HG03196 (cell line): Measurements from ENCODE around the gene RPEL1.
"Not testable (repeated sequence)": the region's sequence is repeated elsewhere in the genome, so short reads cannot be mapped to it uniquely, and the experiment has no call there.

ENCODE experiments used
- ATAC-seq: cut with Tn5 transposase; IDR thresholded peaks from one replicate; pipeline ENCODE4 v1.9.1; 2021; ENCODE audit not compliant: unreplicated experiment

The RPEL1 gene

GRCh38 chr10:103232772-103233488 is 12.8 kb upstream of the RPEL1 start:
- ATAC-seq, result no peak

GRCh38 chr10:103235775-103236174 is 9.9 kb upstream of the RPEL1 start:
- ATAC-seq, result no peak

DNA sequence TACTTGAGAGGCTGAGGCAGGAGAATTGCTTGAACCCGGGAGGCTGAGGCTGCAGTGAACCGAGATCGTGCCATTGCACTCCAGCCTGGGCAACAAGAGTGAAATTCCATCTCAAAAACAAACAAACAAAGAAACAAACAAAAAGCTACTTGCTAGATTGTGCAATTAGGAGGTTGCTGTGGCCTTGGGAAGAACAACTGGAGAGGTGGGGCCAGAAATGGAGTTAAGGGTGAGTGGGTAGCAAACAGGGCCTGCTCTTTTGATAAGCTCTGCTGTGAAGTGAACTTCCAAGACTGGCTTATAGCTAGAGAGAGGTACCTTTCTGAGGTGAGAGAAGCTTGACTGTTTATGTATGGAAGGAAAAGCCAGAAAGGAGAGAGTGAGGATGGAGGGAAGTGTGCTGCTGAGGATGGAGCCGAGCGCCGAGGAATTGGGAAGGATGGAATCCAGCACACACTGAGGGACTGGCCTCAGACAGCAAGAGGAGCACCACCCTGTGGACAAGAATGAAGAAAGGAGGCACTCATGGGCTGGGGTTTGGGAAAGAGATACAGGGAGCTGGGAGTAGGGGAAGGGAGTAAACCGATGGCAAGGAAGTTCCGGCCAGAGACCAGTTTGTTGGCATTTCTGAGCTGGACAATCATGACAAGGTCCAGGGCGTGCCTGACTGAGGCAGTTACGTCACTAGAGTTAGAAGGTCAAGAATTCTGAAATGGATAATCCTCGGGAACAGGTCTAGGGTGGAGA is 7.0 kb upstream of the RPEL1 start:
- ATAC-seq, result no peak

DNA sequence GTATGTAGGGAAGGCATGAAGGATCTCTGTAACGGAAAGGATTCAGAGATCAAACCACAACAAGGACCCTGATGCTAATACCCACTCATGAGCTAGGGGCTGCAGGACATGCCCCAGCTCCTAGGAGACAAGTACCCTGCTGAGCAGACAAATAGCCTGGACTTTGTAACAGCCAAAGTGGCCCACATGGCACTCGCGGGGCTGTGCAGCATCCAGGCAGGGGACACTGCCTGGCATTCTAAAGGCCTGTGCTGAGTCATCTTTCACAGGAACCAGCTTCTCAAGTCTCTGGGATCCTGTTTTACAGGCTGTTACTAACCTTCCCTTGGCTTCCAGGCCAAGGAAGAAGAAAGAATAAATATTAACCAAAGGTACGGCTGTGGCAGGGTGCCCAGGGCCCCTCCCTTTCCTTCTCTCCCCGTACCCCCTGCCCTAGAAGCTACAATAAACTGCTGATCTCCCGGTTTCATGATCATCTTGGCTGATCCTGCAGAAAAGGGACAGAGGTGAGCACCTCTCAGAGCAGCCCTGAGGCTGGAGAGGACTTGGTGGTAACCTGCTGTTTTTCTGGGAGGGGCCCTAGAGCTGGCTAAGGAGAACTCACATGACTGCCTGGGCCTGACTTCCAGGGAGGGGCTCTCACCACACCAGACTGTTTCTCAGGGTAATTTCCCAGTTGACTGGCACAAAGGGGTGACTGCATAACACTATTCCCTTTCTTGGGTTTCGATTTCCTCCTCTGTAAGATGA is 4.2 kb upstream of the RPEL1 start:
- ATAC-seq, result no peak

DNA sequence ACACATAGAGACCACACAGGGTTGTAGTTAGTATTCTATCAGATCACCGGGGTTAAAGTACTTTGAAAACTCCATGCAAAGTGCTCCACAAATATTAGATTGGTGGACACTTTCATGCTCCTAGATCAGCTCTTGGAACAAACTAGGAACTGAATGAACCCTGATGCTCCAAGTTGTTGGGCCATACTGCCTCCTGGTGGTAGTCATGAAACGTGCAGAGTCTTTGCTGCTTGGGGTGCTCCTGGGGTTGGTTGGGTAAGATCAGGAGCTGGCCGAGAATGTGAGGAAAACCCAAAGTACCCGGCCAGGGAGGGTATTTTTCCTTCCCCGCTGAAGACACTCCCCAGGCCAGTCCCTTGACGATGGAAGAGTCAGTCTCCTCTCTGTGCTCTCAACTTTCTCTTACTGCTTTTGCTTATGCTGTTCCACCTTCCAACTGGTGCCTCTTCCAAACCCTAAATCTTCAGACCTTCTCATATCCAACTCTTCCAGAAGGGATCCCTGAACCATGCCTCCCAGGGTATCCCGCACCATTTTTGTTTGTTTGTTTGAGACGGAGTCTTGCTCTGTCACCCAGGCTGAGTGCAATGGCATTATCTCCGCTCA is 918 bp upstream of the RPEL1 start:
- ATAC-seq, result no peak

- ATAC-seq, result no peak
These were observed 637 bp downstream of the RPEL1 start for GRCh38 chr10:103246324-103246723.

- no peak for ATAC-seq
These were observed 8.4 kb downstream of the RPEL1 start for GRCh38 chr10:103254113-103254512.

DNA sequence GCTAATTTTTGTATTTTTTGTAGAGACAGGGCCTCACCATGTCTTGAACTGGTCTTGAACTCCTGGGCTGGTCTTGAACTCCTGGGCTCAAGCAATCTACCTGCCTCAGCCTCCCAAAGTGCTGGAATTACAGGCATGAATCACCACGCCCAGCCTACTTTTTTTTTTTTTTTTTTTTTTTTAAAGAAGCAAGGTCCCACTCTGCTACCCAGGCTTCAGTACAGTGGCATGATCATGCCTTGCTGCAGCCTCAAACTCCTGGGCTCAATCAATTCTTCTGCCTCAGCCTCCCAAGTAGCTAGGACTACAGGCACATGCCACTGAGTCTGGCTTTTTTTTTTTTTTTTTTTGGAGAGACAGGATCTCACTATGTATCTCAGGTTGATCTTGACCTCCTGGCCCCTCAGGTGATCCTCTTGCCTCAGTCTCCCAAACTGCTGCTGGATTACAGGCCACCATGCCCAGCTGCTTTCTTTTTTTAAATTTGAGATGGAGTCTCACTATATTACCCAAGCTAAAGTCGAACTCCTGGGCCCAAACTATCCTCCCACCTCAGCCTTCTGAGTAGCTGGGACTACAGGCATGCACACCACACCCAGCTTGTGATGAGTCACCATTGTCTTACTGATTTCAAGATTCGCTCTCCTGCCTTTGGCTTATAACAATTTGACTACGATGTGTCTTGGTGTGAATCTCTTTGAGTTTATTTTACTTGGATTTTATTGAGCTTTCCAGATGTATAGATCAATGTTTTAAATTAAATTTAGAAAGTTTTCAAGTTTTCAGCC is 9.0 kb downstream of the RPEL1 start:
- no peak for ATAC-seq

GRCh38 chr10:103256613-103257012 is 10.9 kb downstream of the RPEL1 start:
- ATAC-seq, result no peak

DNA sequence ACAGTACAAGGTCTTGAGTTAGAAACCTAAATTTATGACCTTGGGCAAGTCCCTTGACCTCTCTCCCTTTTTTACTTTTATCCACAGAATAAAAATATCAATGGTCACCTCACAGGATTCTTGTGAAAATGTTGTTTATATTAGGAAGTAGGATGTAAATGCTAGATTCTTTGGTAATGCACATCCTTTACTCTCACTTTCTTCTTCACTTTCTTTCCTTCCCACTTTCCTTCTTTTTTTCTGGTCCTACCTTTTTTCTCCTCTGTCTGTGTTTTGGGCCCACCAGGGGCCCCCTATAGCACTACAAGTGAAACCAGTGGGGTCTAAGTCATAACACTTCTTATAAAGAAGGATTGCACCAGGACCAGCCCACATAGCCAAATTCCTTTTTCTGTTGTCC is 12.1 kb downstream of the RPEL1 start:
- no peak for ATAC-seq

GRCh38 chr10:103258928-103259327 is 13.2 kb downstream of the RPEL1 start:
- ATAC-seq, result not testable (repeated sequence)

DNA sequence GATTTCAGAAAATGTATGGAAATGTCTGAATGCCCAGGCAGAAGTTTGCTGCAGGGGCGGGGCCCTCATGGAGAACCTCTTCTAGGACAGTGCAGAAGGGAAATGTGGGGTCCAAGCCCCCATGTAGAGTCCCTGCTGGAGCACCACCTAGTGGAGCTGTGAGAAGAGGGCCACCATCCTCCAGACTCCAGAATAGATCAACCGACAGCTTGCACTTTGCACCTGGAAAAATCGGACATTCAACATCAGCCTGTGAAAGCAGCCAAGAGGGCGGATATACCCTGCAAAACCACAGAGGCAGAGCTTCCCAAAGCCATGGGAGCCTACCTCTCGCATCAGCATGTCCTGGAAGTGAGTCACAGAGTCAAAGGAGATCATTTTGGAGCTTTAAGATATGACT is 14.3 kb downstream of the RPEL1 start:
- no peak for ATAC-seq

DNA sequence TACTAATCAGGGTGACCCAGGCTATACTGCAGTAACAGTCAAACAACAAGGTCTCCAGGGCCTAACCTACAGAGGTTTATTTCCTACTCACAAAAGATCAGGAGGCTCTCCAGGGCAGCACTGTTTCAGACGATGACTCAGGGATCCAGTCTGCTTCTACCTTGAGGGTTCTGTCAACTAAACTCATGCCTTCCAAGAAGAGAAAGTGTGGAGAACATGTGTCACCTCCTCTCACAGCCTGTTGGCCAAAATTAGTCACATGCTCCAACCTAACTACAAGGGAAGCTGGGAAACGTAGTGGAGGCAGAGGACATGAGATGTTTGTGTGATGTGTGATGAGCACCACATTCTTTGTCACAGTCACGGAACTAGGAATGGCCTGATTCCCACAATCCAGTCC is 16.5 kb downstream of the RPEL1 start:
- no peak for ATAC-seq

GRCh38 chr10:103265717-103266329 is 20.1 kb downstream of the RPEL1 start:
- no peak for ATAC-seq

DNA sequence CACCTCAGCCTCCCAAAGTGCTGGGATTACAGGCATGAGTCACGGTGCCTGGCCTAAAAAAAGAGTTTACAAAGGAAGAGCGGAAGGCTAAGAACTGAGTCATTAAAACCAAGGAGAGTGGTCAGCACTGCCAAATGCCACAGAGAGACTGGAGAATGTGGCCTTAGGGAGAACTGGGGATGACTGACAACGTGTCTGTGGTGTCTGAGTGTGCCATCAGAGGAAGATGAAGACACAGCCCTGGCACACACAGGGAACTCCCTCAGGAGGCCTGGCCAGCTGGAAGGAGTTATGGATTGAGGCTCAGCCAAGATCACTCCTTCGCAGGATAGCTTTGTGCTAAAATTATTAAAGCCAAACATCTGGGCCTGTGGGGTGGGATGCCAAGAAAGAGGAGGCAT is 27.4 kb downstream of the RPEL1 start:
- ATAC-seq, result no peak

GRCh38 chr10:103276251-103276895 is 30.7 kb downstream of the RPEL1 start:
- no peak for ATAC-seq

DNA sequence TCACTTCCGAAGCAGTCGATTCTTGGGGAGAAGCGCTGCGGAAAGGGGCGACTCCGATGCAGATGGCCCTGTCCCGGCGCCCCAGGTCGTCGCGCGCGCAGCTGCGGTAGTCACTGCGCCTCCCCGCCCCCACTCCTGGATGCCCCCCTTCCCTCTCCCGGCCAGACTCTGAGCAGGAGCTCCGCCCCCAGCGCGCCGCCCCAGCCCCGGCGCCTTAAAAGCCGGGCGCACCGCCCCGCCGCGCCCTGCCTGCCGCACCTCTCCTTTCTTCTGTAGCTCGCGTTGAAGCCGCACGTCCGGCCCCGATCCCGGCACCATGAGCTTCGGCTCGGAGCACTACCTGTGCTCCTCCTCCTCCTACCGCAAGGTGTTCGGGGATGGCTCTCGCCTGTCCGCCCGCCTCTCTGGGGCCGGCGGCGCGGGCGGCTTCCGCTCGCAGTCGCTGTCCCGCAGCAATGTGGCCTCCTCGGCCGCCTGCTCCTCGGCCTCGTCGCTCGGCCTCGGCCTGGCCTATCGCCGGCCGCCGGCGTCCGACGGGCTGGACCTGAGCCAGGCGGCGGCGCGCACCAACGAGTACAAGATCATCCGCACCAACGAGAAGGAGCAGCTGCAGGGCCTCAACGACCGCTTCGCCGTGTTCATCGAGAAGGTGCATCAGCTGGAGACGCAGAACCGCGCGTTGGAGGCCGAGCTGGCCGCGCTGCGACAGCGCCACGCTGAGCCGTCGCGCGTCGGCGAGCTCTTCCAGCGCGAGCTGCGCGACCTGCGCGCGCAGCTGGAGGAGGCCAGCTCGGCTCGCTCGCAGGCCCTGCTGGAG is 31.4 kb downstream of the RPEL1 start, which contains the start of gene INA:
INA (plus strand) TSS at position 243 of the 817 bp plus-strand sequence; CDS start at position 317, 74 bp downstream.
- no peak for ATAC-seq

DNA sequence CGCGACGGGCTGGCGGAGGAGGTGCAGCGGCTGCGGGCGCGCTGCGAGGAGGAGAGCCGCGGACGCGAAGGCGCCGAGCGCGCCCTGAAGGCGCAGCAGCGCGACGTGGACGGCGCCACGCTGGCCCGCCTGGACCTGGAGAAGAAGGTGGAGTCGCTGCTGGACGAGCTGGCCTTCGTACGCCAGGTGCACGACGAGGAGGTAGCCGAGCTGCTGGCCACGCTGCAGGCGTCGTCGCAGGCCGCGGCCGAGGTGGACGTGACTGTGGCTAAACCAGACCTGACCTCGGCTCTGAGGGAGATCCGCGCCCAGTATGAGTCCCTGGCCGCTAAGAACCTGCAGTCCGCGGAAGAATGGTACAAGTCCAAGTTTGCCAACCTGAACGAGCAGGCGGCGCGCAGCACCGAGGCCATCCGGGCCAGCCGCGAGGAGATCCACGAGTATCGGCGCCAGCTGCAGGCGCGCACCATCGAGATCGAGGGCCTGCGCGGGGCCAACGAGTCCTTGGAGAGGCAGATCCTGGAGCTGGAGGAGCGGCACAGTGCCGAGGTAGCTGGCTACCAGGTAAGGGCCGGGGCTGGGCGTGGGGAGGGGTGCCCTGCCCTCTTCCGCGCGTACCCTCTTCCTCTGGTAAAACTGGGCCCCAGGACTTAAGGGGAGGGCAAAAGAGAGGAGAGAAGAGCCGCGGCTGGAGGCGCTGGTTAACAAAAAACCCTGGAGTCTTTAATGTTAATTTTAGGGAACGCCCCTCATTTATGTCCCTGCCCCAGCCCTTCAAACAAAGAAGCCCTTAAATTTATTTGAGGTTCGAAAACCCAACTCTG is 32.2 kb downstream of the RPEL1 start:
- no peak for ATAC-seq
